Smooth muscle cell (in vitro differentiated cells): Measurements from ENCODE around the gene EPN2. TPM values are rescaled to one million over a fixed set of nuclear protein-coding genes. Genes with fewer than 3 reads are reported as not detected.

Source experiments
- DNase-seq: peaks from one replicate; lab custom pipeline; 2025; ENCODE audit not compliant: unreplicated experiment; lab: John Stamatoyannopoulos, UW
- H2AFZ ChIP-seq: fragments of 200-600 bp; sonication (generic); 2 replicates; pipeline ENCODE4 v1.6.0; 2016; ENCODE audit warnings: antibody characterized with exemption, low read depth, mild to moderate bottlenecking
- H3F3A ChIP-seq: fragments of 200-600 bp; sonication (generic); 2 replicates; pipeline ENCODE4 v1.6.0; 2017; ENCODE audit warnings: antibody characterized with exemption, low read depth
- H3K27ac ChIP-seq: fragments of 200-600 bp; sonication (generic); 2 replicates; pipeline ENCODE4 v1.5.1; 2016; ENCODE audit warnings: low read depth, mild to moderate bottlenecking
- H3K27me3 ChIP-seq: fragments of 200-600 bp; sonication (generic); 2 replicates; pipeline ENCODE4 v1.6.1; 2016; ENCODE audit warnings: low read depth, mild to moderate bottlenecking
- H3K36me3 ChIP-seq: fragments of 200-600 bp; sonication (generic); 2 replicates; pipeline ENCODE4 v1.5.1; 2016; ENCODE audit warnings: low read depth
- H3K4me1 ChIP-seq: fragments of 200-600 bp; sonication (generic); 2 replicates; pipeline ENCODE4 v1.5.1; 2016; ENCODE audit warnings: low read depth
- H3K4me2 ChIP-seq: fragments of 200-600 bp; sonication (generic); 2 replicates; pipeline ENCODE4 v1.6.0; 2016; ENCODE audit warnings: mild to moderate bottlenecking
- H3K4me3 ChIP-seq: fragments of 200-600 bp; sonication (generic); 2 replicates; pipeline ENCODE4 v1.5.1; 2016; ENCODE audit warnings: mild to moderate bottlenecking
- H3K79me2 ChIP-seq: fragments of 200-600 bp; sonication (generic); 2 replicates; pipeline ENCODE4 v1.6.0; 2016; ENCODE audit warnings: low read depth, mild to moderate bottlenecking
- H3K9ac ChIP-seq: fragments of 200-600 bp; sonication (generic); 2 replicates; pipeline ENCODE4 v1.6.0; 2016; ENCODE audit warnings: low read depth
- H3K9me3 ChIP-seq: fragments of 200-600 bp; sonication (generic); replicated peaks from 2 replicates; pipeline ENCODE4 v1.5.1; 2016; ENCODE audit warnings: low read depth
- H4K20me1 ChIP-seq: fragments of 200-600 bp; sonication (generic); 2 replicates; pipeline ENCODE4 v1.6.0; 2016; ENCODE audit warnings: low read depth
- WGBS: methylation state at CpG from one replicate; pipeline ENCODE4 v1.1.7; 2016; ENCODE audit warnings: low lambda C conversion rate; 5-methylcytosine and 5-hydroxymethylcytosine counted together
- polyA plus RNA-seq: library from polyadenylated mRNA; unstranded; fragments of >200 nt; fragmentation: Nextera tagmentation; extraction: Ambion mirVana; gene quantifications from 2 replicates; pipeline ENCODE4 v1.2.1, GENCODE V29; 2016
- total RNA-seq: library from RNA; depleted of rRNA; stranded (reverse); fragments of >200 nt; gene quantifications from 2 replicates; pipeline ENCODE4 v1.2.3, GENCODE V29; 2014
- TF ChIP-seq, protein P1 (sequence below): fragments of 200-600 bp; sonication (generic); IDR thresholded peaks from 2 replicates; pipeline ENCODE4 v1.5.1; 2017; ENCODE audit warnings: borderline replicate concordance, mild to moderate bottlenecking, antibody characterized with exemption; ENCODE audit not compliant: insufficient read depth, poor library complexity, severe bottlenecking

Gene EPN2
- total and polyA plus RNA-seq, 2 experiments from 2014 or later: 27.6 to 46.7 TPM

DNA sequence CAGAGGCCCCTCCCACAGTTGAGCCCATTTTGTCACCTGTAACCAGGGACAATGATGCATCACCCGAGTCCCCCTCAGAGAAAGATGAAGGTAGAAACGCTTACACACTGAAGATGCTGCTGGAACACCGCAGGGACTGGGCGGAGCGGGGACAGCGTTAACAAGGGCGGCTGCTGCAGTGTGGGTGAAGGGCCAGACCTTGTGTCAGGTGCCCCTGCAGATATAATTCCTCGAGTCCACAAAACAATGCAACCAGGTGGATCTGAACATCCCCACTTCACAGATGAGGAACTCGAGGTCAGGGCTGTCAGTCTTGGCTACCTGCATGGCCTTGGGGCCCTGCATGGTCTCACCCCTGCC is 134.8 kb downstream of the EPN2 start:
- Histone ChIP-seq H3K4me2 (no peak overlapping the region), H2AFZ (no peak overlapping the region), H3K9ac (no peak overlapping the region), H3K27ac (no peak overlapping the region), H3K9me3 (no peaks in the 10 kb centered on the region), H3F3A (peaks cover 15% of the 10 kb centered on the region), H3K4me3 (no peak overlapping the region), H3K36me3 (no peaks in the 10 kb centered on the region), H3K27me3 (no peaks in the 10 kb centered on the region), H3K79me2 (no peaks in the 10 kb centered on the region), H4K20me1 (no peaks in the 10 kb centered on the region), H3K4me1 (peaks cover 3% of the 10 kb centered on the region)
- DNase-seq: no peak
- TF ChIP-seq, protein P1, sequence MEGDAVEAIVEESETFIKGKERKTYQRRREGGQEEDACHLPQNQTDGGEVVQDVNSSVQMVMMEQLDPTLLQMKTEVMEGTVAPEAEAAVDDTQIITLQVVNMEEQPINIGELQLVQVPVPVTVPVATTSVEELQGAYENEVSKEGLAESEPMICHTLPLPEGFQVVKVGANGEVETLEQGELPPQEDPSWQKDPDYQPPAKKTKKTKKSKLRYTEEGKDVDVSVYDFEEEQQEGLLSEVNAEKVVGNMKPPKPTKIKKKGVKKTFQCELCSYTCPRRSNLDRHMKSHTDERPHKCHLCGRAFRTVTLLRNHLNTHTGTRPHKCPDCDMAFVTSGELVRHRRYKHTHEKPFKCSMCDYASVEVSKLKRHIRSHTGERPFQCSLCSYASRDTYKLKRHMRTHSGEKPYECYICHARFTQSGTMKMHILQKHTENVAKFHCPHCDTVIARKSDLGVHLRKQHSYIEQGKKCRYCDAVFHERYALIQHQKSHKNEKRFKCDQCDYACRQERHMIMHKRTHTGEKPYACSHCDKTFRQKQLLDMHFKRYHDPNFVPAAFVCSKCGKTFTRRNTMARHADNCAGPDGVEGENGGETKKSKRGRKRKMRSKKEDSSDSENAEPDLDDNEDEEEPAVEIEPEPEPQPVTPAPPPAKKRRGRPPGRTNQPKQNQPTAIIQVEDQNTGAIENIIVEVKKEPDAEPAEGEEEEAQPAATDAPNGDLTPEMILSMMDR: no peak
- WGBS: 97% methylated on average over 9 of the region's 9 CpGs

DNA sequence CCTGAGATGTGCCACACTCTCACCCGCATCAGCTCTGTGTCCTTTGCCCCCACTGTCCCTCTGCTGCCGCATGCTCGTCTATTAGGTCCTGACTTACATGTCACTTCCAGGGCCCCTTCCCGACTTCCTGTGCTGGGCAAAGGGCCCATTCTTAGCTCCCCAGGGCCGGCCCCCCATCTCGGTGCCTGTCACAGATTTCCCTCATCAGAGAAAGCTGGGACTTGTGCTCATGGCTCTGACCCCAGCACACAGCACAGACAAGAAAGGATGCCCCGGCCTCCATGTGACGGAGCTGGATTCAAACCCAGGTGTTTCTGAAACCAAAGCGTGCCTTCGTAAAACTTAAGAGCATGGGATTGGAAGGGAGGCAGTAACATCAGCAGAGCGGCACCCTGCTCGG is 135.3 kb downstream of the EPN2 start:
- no peaks in the 10 kb centered on the region for H3K36me3 ChIP-seq
- no peak overlapping the region for H3K27ac ChIP-seq
- 97% methylated on average over 12 of the region's 12 CpGs for WGBS
- H3K27me3 ChIP-seq: no peaks in the 10 kb centered on the region
- H3K9me3 ChIP-seq: no peaks in the 10 kb centered on the region
- H3K9ac ChIP-seq: no peak overlapping the region
- H3K79me2 ChIP-seq: no peaks in the 10 kb centered on the region
- no peak overlapping the region for H3K4me3 ChIP-seq
- H3K4me1 ChIP-seq: peaks cover 5% of the 10 kb centered on the region
- no peak overlapping the region for H3K4me2 ChIP-seq
- H2AFZ ChIP-seq: no peak overlapping the region
- H4K20me1 ChIP-seq: no peaks in the 10 kb centered on the region
- no peak for DNase-seq
- peaks cover 20% of the 10 kb centered on the region for H3F3A ChIP-seq
- TF ChIP-seq, protein P1: no peak

DNA sequence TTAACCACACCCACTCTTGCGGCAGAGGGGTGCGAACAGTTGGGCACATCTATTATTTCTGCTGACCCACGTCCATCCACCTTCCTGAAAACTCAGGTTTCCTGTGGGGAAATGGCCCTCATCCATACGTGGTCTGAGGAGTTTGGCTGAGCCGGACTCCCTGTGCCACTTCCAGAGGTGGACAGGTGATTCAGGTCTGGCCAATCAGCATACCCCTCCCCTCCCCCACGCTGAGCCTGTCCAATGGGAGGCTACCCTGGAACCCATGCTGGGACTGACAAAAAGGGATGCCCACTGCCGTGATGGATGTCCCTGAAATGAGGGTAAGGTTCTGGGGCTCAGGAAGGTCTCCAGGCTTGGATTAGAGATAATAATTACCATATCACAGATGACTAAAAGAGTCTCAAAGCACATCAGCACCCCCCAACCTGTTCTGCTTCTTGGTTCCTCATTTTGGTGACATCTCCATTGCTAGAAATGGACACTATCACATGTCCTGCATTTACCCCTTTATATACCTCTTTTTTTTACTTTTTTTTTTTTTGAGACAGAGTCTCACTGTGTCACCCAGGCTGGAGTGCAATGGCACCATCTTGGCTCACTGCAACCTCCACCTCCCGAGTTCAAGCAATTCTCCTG is 135.8 kb downstream of the EPN2 start:
- no peaks in the 10 kb centered on the region for H4K20me1 ChIP-seq
- no peak overlapping the region for H3K4me3 ChIP-seq
- H2AFZ ChIP-seq: no peak overlapping the region
- no peak overlapping the region for H3K27ac ChIP-seq
- H3K79me2 ChIP-seq: no peaks in the 10 kb centered on the region
- no peaks in the 10 kb centered on the region for H3K36me3 ChIP-seq
- H3K9me3 ChIP-seq: no peaks in the 10 kb centered on the region
- peaks cover 21% of the 10 kb centered on the region for H3F3A ChIP-seq
- H3K27me3 ChIP-seq: no peaks in the 10 kb centered on the region
- no peak overlapping the region for H3K9ac ChIP-seq
- 86% methylated on average over 8 of the region's 8 CpGs for WGBS
- TF ChIP-seq, protein P1: no peak
- H3K4me2 ChIP-seq: no peak overlapping the region
- peaks cover 5% of the 10 kb centered on the region for H3K4me1 ChIP-seq
- no peak for DNase-seq

DNA sequence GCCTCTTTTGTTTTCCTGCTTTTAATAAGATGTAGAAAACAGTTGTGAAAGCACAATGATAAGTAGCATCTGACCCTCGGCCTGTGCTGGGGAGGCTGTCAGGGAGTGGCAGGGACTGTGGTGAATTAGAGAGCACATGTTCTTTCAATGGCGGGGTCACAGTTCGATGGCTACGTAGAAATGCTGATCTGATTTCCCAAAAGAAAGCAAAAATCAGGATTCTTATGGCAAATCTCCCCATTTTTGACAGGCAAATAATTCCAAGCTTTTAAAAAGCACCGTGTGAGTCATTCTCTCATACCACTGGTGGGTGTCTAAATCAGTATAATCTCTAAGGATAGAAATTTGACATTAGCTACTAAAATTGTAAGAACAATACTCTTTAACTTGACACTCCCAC is 137.0 kb downstream of the EPN2 start:
- H3F3A ChIP-seq: peaks cover 21% of the 10 kb centered on the region
- peaks cover 7% of the 10 kb centered on the region for H3K79me2 ChIP-seq
- DNase-seq: no peak
- H3K9ac ChIP-seq: no peak overlapping the region
- H3K36me3 ChIP-seq: no peaks in the 10 kb centered on the region
- no peak overlapping the region for H3K4me3 ChIP-seq
- peaks cover 5% of the 10 kb centered on the region for H3K4me1 ChIP-seq
- no peak overlapping the region for H3K27ac ChIP-seq
- H3K4me2 ChIP-seq: no peak overlapping the region
- no peaks in the 10 kb centered on the region for H3K27me3 ChIP-seq
- H4K20me1 ChIP-seq: no peaks in the 10 kb centered on the region
- 75% methylated on average over 5 of the region's 5 CpGs for WGBS
- H3K9me3 ChIP-seq: no peaks in the 10 kb centered on the region
- H2AFZ ChIP-seq: no peak overlapping the region
- TF ChIP-seq, protein P1: no peak
